SH-SY5Y (cell line): ENCODE results near the gene RNF32.

Experiments used
- GATA2 ChIP-seq: IDR thresholded peaks from 2 replicates; pipeline ENCODE4 v1.6.1; 2011; ENCODE audit warnings: mild to moderate bottlenecking, low read depth, low read length
- GATA3 ChIP-seq: IDR thresholded peaks from 2 replicates; pipeline ENCODE4 v1.6.1; 2011; ENCODE audit warnings: low read depth, mild to moderate bottlenecking, low read length, moderate library complexity

- TF ChIP-seq GATA3 = no peak
- TF ChIP-seq GATA2 = no peak
Observed at GRCh38 chr7:156703773-156704482, 63.4 kb downstream of the RNF32 start.
